ENCODE results near the gene DLG2.

The DLG2 gene

GRCh38 chr11:84036664-84037194 lies 1590.4 kb downstream of the DLG2 start:
- DNase-seq, result no peak

DNA sequence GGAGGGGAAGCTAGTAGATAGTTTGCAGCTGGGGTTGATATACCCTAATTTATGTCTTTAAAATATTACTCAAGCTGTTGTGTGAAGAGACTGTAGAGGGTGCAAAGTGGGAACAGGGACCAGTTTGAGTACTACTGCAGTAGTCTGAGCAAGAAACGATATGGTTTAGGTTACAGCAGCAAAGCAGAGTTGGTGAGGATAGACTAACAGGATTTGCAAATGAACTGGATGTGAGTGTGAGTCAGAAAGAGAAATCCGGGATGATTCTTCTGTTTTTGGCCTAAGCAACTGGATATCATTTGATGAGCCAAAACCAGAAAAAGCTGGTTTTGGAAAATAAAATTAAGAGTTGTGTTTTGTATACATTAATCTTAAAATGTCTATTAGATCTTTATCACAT lies 1591.5 kb downstream of the DLG2 start:
- DNase-seq, result no peak

- no peak for DNase-seq
These were observed 1592.7 kb downstream of the DLG2 start for GRCh38 chr11:84034484-84034883.

DNA sequence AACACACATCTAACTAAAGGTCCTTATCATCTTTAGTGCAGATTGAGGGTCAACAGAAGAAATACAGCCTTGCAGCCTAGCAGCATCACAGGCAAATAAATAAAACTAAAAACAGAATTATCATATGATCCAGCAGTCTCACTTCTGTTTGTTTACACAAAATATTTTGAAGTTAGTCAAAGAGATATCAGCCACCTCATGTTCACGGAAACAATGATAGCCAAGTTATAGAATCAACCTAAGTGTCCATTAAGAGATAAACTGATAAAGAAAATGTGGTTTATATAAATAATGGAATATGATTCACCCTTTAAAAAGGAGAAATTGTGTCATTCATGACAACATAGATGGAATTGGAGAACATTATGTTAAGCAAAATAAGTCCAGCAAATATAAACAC lies 1602.9 kb downstream of the DLG2 start:
- DNase-seq, result no peak

DNA sequence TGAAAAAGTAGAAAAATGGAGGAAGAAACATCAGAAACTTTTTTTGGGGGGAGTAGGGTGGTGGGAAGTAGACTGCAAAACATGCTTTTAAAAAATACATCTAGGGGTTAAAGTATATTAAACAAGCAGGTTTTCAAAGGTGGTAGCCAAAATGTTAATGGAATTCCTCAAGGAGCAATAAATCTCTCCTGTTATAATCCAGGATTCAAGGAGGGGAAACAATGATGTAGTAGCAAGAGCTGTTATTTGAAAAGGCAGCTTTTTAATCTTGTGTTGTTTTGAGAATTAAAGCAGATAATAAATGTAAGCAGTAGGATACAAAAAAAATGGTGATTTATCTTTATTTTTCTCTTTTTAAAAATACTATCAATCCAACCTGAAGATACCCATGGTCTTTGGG lies 1604.4 kb downstream of the DLG2 start:
- no peak for DNase-seq

- DNase-seq, result no peak
These were observed 1604.9 kb downstream of the DLG2 start for GRCh38 chr11:84022201-84022600.

DNA sequence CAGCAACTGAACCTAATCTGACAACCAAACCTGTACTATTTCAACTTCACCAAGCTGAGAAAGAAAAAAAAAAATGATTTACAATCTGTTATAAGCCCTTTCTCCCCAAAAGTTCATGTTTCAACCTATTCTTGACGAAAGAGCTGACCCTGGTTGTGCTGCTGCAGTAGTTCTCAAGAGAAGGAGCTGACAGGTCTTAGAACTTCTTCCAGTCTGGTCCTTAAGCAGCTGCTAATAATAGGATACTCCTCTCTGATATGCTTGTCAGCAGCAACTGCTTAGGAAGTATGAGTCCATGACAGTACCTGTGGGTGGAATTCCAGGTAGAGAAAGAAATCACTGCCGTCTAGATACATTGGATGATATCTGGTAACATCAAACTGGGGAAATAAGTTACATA lies 1605.9 kb downstream of the DLG2 start:
- no peak for DNase-seq

DNA sequence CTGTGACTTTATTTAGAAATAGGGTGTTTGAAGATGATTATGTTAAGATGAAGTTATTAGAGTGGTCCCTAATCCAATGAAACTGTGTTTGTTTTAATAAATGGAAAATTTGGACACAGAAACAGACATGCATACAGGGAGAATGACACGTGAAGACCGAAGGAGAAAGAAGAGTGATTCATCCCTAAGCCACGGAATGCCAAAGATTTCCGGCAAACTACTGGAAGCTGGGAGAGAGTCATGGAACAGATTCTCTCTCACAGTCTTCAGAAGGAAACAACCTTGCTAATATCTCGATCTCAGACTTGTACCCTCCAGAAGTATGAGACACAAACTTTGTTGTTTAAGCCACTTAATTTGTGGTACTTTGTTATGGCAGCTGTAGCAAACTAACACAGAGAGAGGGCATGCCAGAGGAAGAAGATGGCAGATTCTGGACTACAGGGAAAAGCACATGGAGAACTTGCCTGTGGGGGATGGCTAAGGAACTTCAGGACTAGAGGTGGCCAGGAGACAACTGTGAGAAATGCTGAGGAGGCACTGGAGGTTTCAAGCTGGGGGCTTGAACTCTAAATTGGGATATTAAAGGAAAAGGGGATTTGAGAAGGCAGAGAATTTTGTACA lies 1607.5 kb downstream of the DLG2 start:
- peak; percentile 84 for DNase-seq

GRCh38 chr11:84014539-84014938 lies 1612.6 kb downstream of the DLG2 start:
- no peak for DNase-seq

- no peak for DNase-seq
These were observed 1614.8 kb downstream of the DLG2 start for GRCh38 chr11:84012171-84012826.

GRCh38 chr11:84003181-84003580 lies 1624.0 kb downstream of the DLG2 start:
- DNase-seq, result no peak

GRCh38 chr11:83998921-83999320 lies 1628.2 kb downstream of the DLG2 start:
- DNase-seq, result no peak

DNA sequence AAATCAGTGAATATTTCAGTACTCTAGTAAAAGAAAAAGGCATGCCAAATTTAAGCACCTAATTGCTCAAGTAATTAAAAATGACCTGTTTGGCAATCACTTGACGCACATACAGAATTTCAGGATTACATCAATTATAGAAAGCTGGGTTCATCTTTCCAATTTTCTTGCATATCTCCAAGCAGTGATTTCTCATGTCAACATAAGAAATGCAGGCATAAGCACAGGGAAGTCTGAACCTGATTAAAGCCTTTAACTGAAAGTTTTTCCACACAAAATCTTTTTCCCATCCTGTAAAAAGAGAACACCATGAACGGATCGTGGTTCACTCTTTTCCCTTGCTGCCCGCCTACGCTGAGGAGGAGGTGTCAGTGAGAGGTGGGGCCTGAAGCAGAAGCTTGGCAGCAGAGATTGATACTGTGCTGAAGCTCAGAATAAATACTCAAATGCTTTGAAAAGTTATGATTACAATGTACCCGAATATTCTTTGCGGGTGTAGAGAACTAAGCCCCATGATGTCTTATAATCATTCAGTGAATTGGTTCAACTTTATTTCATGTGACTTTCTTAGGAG lies 1636.9 kb downstream of the DLG2 start:
- DNase-seq, result peak; percentile 6

- no peak for DNase-seq
These were observed 1644.3 kb downstream of the DLG2 start for GRCh38 chr11:83982825-83983224.

GRCh38 chr11:83979593-83979992 lies 1647.6 kb downstream of the DLG2 start:
- no peak for DNase-seq

- DNase-seq, result no peak
These were observed 1648.2 kb downstream of the DLG2 start for GRCh38 chr11:83978942-83979341.

GRCh38 chr11:83976086-83976485 lies 1651.1 kb downstream of the DLG2 start:
- peak; percentile 44 for DNase-seq

DNA sequence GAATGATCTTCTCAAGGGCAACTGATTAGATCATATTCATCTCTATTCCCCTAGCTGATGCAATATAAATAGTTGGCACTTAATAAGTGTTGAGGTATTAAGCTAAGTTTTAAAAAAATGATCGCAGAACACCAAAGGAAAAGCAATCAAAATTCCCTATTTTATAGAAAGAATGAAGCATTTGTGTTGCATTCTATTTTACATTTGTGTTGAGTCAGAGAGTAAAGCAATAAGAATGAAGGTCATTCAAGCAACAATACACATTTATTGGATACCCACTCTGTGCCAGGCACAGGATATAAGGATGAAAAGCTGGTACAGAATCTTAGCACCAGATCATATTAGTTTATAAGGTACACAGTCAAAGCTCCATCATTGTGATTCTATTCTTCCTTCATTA lies 1654.6 kb downstream of the DLG2 start:
- no peak for DNase-seq

DNA sequence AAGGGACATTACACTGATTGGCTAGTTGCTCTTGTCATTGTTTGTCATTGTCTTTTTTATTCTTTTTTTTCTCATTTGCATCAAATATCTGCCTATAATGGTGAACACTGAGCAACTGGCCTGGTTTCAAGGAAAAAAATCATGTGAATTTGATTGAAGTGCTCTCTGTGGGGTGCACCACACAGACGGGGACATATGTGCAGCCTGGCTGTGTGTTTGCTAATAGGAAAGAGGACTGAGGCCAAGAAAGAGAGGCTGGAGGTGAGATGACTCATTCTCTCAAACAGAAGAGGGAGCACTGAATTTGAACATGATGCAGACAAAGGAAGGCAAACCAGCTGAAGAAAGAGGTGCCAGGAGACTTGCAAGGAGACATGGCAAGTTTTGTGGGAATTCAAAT lies 1656.1 kb downstream of the DLG2 start:
- peak; percentile 48 for DNase-seq

GRCh38 chr11:83970061-83970671 lies 1657.0 kb downstream of the DLG2 start:
- peak; percentile 4 for DNase-seq

GRCh38 chr11:83957038-83957900 lies 1669.9 kb downstream of the DLG2 start:
- no peak for DNase-seq

DNA sequence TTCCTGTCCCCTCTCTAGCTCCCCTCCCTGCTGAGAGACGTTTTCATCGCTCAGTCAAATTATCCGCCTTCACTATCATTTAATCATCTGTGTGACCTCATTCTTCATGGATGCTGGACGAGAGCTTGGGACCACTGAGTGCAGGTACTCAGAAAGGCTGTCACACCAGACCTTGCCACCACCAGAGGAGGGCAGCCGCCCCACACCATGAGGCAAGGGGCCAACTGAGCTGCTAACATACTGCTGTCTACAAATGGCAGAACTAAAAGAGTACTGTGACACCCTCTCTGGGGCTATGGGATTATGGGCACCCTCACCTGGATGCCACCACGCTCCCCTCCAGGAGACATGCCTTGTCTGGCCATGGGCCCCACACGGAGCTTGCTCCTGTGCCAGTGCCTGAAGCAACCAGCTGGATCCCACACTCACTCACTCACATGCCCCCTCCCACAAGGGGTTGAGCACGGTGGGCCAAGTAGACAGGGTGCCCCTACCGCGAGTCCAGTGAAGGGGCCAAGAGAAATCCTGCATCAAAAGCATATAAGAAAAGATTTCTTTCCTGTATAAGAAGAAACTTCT lies 1670.9 kb downstream of the DLG2 start:
- no peak for DNase-seq

DNA sequence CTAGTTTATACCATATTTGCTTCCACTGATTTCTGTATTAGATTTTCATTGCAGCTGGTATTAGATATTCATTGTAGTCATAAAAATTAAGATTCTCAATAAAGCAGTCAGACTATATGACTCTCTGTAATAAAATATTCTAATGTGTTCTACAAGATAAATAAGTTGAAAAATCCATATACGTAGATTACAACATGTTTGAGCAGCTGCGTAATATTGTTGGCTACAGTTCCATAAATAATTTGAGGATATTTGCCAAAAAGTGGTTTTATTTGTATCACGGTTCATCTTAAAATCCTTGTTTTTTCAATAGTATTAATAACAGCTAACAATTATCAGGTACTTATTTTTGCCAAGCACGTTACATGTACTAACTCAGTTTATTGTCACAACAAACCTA lies 1672.4 kb downstream of the DLG2 start:
- no peak for DNase-seq

Data from fibroblast of skin of right quadriceps (primary cell).